Lower leg skin (tissue), 4 donors: ENCODE measurements around the gene SPSB3. TPM values are rescaled to one million over a fixed set of nuclear protein-coding genes. Genes with fewer than 3 reads are reported as not detected.
"Not testable (repeated sequence)": the region's sequence is repeated elsewhere in the genome, so short reads cannot be mapped to it uniquely, and the experiment has no call there.

Experiments
- DNase-seq, 2 donors: peaks; one replicate each; pipeline ENCODE4 v3.0.0-alpha.2; 2019; ENCODE audit warnings: low spot score in 2 of 2
- H3K4me3 ChIP-seq: fragments of 200-600 bp; sonication (generic); 2 replicates; pipeline ENCODE4 v1.5.1; 2017; ENCODE audit warnings: mild to moderate bottlenecking, low read depth; ENCODE audit not compliant: poor library complexity, severe bottlenecking
- CTCF ChIP-seq, 3 donors: fragments of 450-650 bp; IDR thresholded peaks; one replicate each; pipeline ENCODE4 v1.5.1; 2016; ENCODE audit warnings: antibody characterized with exemption in 3 of 3, mild to moderate bottlenecking in 3 of 3, moderate library complexity in 2 of 3
- POLR2A ChIP-seq, 2 donors: fragments of 450-650 bp; IDR thresholded peaks; one replicate each; pipeline ENCODE4 v1.6.1; 2016 to 2017; ENCODE audit warnings: antibody characterized with exemption in 2 of 2, mild to moderate bottlenecking in 1 of 2, moderate library complexity in 1 of 2
- WGBS, 2 donors: methylation state at CpG; one replicate each; pipeline ENCODE4 v1.1.5; 2018; 5-methylcytosine and 5-hydroxymethylcytosine counted together
- intact Hi-C: fragments of 100-400 bp; cut with DNase I; formaldehyde crosslinking; loops from one replicate; pipeline ENCODE4 v1.15.0; 2023; ENCODE audit warnings: low total_unique reads
- total RNA-seq, 4 donors: library from RNA; depleted of rRNA; stranded (reverse); fragments of >200 nt; gene quantifications; one replicate each; pipeline ENCODE4 v1.1.0, GENCODE V29; 2016

Gene SPSB3
- total RNA-seq, 4 donors from 2014 or later = 146 to 238 (median 172) TPM

- intact Hi-C loops = no loop called here
- H3K4me3 ChIP-seq = no peak overlapping the region
- TF ChIP-seq CTCF (IDR thresholded peaks at IDR 0.05) = no peak
- TF ChIP-seq POLR2A (IDR thresholded peaks at IDR 0.05) = no peak
- DNase-seq = no peak
- WGBS, 2 donors = 84 to 88% methylated on average over 10 of the region's 10 CpGs
These were observed 25.3 kb upstream of the SPSB3 start for GRCh38 chr16:1807626-1808025.

DNA sequence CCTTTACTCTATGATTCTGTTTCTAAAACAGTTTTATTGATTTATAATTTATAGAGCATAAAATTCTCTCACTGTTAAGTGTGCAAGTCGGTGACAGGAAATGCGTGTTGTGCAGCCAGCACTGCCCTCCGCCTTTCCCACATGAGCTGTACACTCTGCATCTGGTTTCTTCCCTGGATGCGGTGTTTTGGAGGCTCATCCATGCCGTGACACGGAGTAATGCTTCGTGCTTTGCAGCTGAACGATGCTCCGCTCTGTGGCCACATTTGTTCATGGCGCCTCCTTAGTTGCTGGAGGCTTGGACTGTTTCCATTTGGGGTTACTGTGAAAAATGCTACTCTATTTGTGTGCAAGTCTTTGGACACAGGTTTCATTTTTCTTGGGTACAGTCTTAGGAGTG is 18.3 kb upstream of the SPSB3 start:
- no peak overlapping the region for H3K4me3 ChIP-seq
- no peak for DNase-seq
- intact Hi-C loops = no loop called here
- no peak for TF ChIP-seq CTCF (IDR thresholded peaks at IDR 0.05)
- TF ChIP-seq POLR2A (IDR thresholded peaks at IDR 0.05) = no peak
- WGBS, 2 donors = 65 to 71% methylated on average over 10 of the region's 10 CpGs

DNA sequence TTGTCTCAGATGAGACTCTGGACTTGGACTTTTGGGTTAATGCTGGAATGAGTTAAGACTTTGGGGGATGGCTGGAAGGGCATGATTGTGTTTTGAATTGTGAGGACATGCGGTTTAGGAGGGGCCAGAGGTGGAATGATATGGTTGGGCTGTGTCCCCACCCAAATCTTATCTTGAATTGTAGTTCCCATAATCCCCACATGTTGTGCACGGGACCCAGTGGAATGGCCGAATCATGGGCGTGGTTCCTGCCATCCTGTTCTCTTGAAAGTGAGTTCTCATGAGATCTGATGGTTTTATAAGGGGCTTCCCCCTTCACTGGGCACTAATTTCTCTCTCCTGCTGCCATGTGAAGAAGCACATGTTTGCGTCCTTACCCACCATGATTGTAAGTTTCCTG is 16.9 kb upstream of the SPSB3 start:
- WGBS, 2 donors = 54 to 77% methylated on average over 5 of the region's 5 CpGs
- H3K4me3 ChIP-seq, intact Hi-C loops, DNase-seq: not testable (repeated sequence)

DNA sequence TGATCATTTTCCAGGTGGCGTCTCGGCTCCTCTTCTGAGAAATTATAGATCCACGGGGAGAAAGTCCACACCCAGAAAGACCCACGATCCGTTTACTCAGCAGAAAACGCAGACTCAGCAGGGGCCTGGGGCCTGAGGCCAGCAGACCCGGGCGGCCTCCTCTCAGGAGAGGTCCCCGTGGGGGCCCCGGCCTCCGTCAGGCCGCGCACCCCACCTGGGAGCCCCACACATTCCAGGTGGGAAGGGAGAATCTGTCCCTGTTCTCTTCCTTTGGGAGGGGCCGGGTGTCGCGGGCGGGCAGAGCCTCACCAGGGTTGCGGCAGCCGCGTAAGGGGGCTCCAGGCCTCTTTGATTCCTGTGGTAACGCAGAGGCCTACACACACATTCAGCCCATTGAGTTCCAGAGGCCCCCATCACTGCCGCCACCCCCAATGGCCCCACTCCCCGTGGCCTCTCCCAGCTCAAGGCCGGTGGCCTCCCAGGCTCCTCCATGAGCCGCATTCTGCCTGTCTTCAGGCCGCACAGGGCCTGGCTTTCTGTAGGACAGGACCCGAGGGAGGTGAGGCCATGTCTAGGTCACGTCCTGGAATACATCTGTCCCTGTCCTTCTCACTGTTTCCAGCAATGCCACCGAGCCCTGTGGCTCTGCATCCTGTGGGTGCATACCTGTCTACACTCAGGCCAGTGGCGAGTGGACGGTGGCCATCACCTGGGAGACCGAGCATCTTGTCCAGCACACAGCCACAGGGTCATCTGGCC is 12.7 kb upstream of the SPSB3 start:
- DNase-seq = no peak
- WGBS, 2 donors = 83 to 86% methylated on average over 29 to 32 of the region's 32 CpGs
- intact Hi-C loops = no loop called here

DNA sequence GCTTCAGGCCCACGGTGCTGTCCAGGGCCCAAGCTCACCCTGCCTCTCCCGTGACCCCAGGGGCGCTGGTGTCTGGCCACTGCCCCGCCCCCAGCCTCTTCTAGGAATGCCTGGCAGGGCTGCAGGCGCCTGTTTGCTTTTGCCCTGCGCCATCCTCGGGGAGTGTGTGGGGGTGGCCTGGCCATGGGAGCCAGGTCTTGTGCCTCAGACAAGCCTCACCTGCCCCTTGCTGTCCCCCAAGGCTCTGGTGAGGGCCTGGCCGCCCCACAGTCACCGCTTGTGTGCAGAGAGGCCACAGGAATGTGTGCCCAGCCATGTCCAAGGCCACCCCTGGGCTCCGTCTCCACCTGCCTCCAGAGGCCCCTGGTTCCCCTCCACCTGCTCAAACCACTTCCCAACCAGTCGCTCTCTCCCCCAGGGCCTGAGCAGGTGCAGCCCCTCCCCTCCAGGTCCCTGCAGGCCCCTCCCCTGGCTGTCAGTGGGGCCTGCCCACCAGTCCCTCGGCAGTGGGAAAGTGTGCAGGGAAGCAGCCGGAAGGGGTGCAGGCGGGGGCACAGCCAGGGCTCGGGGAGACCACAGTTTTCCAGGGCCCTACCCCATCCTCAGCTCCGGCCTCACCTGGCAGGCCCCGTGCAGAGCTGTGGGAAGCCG is 12.0 kb upstream of the SPSB3 start:
- no peak for DNase-seq
- intact Hi-C loops = no loop called here
- H3K4me3 ChIP-seq = no peak overlapping the region

More for the DNA sequence above, 12.7 kb upstream of the SPSB3 start:
- H3K4me3 ChIP-seq = no peak overlapping the region
- TF ChIP-seq POLR2A (IDR thresholded peaks at IDR 0.05) = no peak

DNA sequence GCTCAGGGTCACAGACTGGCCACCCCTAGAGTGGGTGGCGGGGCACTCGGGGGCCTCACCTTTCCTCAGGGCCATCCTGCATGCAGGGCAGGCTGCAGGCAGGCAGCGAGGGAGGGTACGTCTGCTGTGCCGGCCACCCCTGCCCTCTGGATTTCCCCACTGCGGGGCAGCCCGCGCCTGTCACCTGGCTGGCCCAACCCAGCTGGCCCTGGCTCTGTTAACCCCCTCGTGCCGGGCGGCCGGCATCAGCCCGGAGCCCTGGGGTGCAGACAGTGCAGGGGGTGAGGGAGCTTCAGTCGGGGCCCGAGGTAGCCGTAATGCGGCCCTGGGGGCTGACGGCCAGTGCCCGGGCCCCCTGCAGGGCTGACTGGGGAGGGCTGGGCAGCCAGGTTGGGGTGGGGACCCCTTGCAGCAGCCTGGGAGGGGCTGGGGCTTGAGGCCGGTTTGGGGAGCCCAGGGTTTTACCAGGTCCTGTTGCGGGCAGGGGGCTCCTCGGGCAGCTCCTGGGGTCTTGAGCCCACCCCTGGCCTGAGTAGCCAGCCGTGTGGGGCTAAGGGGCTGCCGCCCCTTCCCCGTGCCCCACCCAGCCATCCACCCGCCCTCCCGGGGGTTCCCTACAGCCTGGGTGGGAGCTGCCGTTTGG is 11.3 kb upstream of the SPSB3 start, which contains the start of gene IGFALS:
Gene IGFALS, minus strand, starts transcription at position 128 of the 643 bp plus-strand sequence. Its CDS starts 53 bp downstream, at position 75.
- no peak within 1 kb of the TSS for H3K4me3 ChIP-seq
- 57 to 76% methylated on average over 4 to 24 of the region's 28 CpGs for WGBS, 2 donors
- intact Hi-C loops = no loop called here
- TF ChIP-seq CTCF (IDR thresholded peaks at IDR 0.05) = no peak
- no peak for TF ChIP-seq POLR2A (IDR thresholded peaks at IDR 0.05)
- DNase-seq = no peak

More for the DNA sequence above, 12.0 kb upstream of the SPSB3 start:
- 56 to 57% methylated on average over 18 of the region's 18 CpGs for WGBS, 2 donors
- TF ChIP-seq POLR2A (IDR thresholded peaks at IDR 0.05) (no peak), CTCF (IDR thresholded peaks at IDR 0.05) (peak in 1 of 3 donors; percentile 10)
